OCI-LY7 (cell line): ENCODE data around the gene RAB3IL1.

ENCODE experiments used
- CTCF ChIP-seq: fragments of 200-600 bp; sonication (generic); conservative IDR thresholded peaks from 2 replicates; pipeline ENCODE4 v1.5.1; 2014; ENCODE audit warnings: mild to moderate bottlenecking, antibody characterized with exemption, low read length, moderate library complexity, mixed read lengths
- EZH2phosphoT487 ChIP-seq: fragments of 200-600 bp; sonication (generic); IDR thresholded peaks from 2 replicates; pipeline ENCODE4 v1.6.1; 2018; ENCODE audit warnings: low read depth, borderline replicate concordance, mild to moderate bottlenecking, mixed run types, antibody characterized with exemption, low read length, moderate library complexity, mixed read lengths

GRCh38 chr11:61960532-61960931 lies 43.2 kb upstream of the RAB3IL1 start:
- TF ChIP-seq CTCF = no peak
- TF ChIP-seq EZH2phosphoT487 = no peak
